Astrocyte (in vitro differentiated cells and primary cell): ENCODE results near the gene PODNL1. TPM values are rescaled to one million over a fixed set of nuclear protein-coding genes. Genes with fewer than 3 reads are reported as not detected.

Experiments used
- DNase-seq: peaks from one replicate; pipeline ENCODE4 v3.0.0-alpha.2; 2010; ENCODE audit warnings: low read depth
- FAIRE-seq: peaks from 2 replicates; lab custom pipeline; 2011; peaks lifted over from hg19 to GRCh38; lab: Jason Lieb, UNC
- H2AFZ ChIP-seq: 2 replicates; pipeline ENCODE4 v1.6.0; 2012; ENCODE audit warnings: low read depth, low read length, inconsistent platforms
- H3K27ac ChIP-seq: 2 replicates; pipeline ENCODE4 v1.5.1; 2011; ENCODE audit warnings: low read depth, low read length, inconsistent platforms
- H3K27me3 ChIP-seq: 2 replicates; pipeline ENCODE4 v1.6.0; 2011; ENCODE audit warnings: low read length, inconsistent platforms; ENCODE audit not compliant: insufficient read depth
- H3K36me3 ChIP-seq: 2 replicates; pipeline ENCODE4 v1.5.1; 2011; ENCODE audit warnings: low read length, inconsistent platforms; ENCODE audit not compliant: insufficient read depth
- H3K4me1 ChIP-seq: 2 replicates; pipeline ENCODE4 v1.5.1; 2011; ENCODE audit warnings: low read length, inconsistent platforms; ENCODE audit not compliant: insufficient read depth
- H3K4me2 ChIP-seq: 2 replicates; pipeline ENCODE4 v1.6.0; 2012; ENCODE audit warnings: low read length, inconsistent platforms
- H3K4me3 ChIP-seq: 2 replicates; pipeline ENCODE4 v1.5.1; 2011; ENCODE audit warnings: low read depth, mild to moderate bottlenecking, low read length, inconsistent platforms; ENCODE audit not compliant: insufficient read depth
- H3K79me2 ChIP-seq: 2 replicates; pipeline ENCODE4 v1.6.0; 2012; ENCODE audit warnings: mild to moderate bottlenecking, low read length, inconsistent platforms; ENCODE audit not compliant: insufficient read depth
- H3K9ac ChIP-seq: 2 replicates; pipeline ENCODE4 v1.6.0; 2012; ENCODE audit warnings: mild to moderate bottlenecking, low read length, inconsistent platforms
- H3K9me3 ChIP-seq: 2 replicates; pipeline ENCODE4 v1.5.1; 2012; ENCODE audit warnings: low read depth, mild to moderate bottlenecking, low read length, inconsistent platforms; ENCODE audit not compliant: insufficient read depth
- H4K20me1 ChIP-seq: 2 replicates; pipeline ENCODE4 v1.6.0; 2012; ENCODE audit warnings: low read length, inconsistent platforms; ENCODE audit not compliant: insufficient read depth
- H3K27ac Mint-ChIP-seq: one replicate; pipeline ENCODE4 v1.8.0; 2021; ENCODE audit warnings: mild to moderate bottlenecking, mixed read lengths; ENCODE audit not compliant: unreplicated experiment
- H3K27me3 Mint-ChIP-seq: one replicate; pipeline ENCODE4 v1.8.0; 2021; ENCODE audit warnings: low read depth, mixed read lengths; ENCODE audit not compliant: unreplicated experiment
- H3K36me3 Mint-ChIP-seq: one replicate; pipeline ENCODE4 v1.8.0; 2021; ENCODE audit warnings: low read depth, mixed read lengths; ENCODE audit not compliant: unreplicated experiment
- H3K4me1 Mint-ChIP-seq: one replicate; pipeline ENCODE4 v1.8.0; 2021; ENCODE audit warnings: low read depth, mixed read lengths; ENCODE audit not compliant: unreplicated experiment
- H3K4me3 Mint-ChIP-seq: one replicate; pipeline ENCODE4 v1.8.0; 2021; ENCODE audit warnings: mild to moderate bottlenecking, moderate library complexity, mixed read lengths; ENCODE audit not compliant: unreplicated experiment
- H3K9me3 Mint-ChIP-seq: one replicate; pipeline ENCODE4 v1.8.0; 2021; ENCODE audit warnings: mild to moderate bottlenecking, mixed read lengths; ENCODE audit not compliant: unreplicated experiment
- CTCF ChIP-seq: IDR thresholded peaks from 2 replicates; pipeline ENCODE4 v1.5.1; 2011; ENCODE audit warnings: low read depth, mild to moderate bottlenecking, inconsistent platforms, low read length, moderate library complexity; ENCODE audit not compliant: insufficient read depth
- EZH2 ChIP-seq: IDR thresholded peaks from 2 replicates; pipeline ENCODE4 v1.6.1; 2012; ENCODE audit warnings: mild to moderate bottlenecking, low read length, inconsistent platforms; ENCODE audit not compliant: insufficient read depth
- total RNA-seq: library from RNA; stranded (reverse); gene quantifications from 2 replicates; pipeline ENCODE4 v1.2.1, GENCODE V29; 2021

PODNL1 gene
- total RNA-seq, 1 donor from 2014 or later, result 3.3 TPM

DNA sequence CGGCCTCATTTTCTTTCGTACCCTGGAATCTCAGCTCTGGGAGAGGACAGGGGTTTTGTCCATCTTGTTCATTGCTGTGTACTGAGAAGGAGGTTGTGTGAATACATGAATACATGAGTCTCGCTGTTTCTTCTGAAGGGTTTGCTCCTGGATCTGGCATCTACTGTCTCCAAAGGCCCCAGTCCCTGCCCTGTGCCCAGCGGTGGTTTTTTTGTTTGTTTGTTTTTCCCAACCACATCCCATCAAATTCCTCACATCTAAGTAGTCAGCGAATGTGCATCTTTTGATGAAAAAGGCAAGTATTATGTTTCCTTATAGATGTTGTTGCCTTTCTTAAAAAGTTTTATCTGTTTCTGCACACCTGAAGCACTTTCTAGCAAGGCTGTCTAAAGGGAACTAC lies 26.6 kb upstream of the PODNL1 start:
- no peak overlapping the region for H3K4me2 ChIP-seq
- FAIRE-seq, result no peak

DNA sequence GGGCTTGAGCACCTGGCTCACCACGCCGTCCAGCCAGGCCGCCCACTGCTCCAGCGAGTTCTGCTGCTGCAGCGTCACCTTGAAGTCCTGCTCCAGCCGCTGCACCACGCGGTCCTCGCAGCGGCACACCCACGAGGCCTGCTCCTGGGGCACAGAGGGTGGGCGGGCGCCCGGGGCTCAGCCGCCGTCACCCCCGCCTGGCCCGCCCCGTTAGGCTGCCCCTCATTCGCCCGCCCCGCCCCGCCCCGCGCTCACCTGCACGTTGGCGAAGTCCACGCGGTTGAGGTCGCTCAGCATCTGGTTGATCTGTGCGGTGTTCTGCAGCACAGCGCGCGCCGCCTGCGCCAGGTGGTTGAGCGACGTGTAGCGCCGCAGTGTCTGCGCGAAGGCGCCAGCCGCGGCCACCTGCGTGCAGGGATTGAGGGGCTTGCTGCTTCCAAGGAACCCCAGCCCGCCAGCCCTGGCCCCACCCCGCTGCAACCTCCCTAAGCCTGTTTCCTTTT lies 25.4 kb upstream of the PODNL1 start:
- H3K4me3 Mint-ChIP-seq, result no peak overlapping the region
- Histone ChIP-seq H3K4me2 (no peak overlapping the region), H3K4me1 (peaks cover 5% of the 10 kb centered on the region)

More for the DNA sequence above, 26.6 kb upstream of the PODNL1 start:
- Mint-ChIP-seq H3K4me3 (no peak overlapping the region), H3K9me3 (no peaks in the 10 kb centered on the region), H3K27ac (no peak overlapping the region), H3K27me3 (no peaks in the 10 kb centered on the region), H3K4me1 (peaks cover 3% of the 10 kb centered on the region), H3K36me3 (peaks cover 25% of the 10 kb centered on the region)
- no peak for TF ChIP-seq EZH2
- no peak for TF ChIP-seq CTCF
- Histone ChIP-seq H3K4me1 (peaks cover 5% of the 10 kb centered on the region), H3K36me3 (no peaks in the 10 kb centered on the region), H3K9me3 (no peaks in the 10 kb centered on the region), H3K9ac (no peak overlapping the region), H3K79me2 (no peaks in the 10 kb centered on the region), H3K4me3 (no peak overlapping the region), H4K20me1 (no peaks in the 10 kb centered on the region), H3K27ac (no peak overlapping the region), H3K27me3 (no peaks in the 10 kb centered on the region), H2AFZ (no peak overlapping the region)
- DNase-seq, result peak; percentile 25

More for the DNA sequence above, 25.4 kb upstream of the PODNL1 start:
- Mint-ChIP-seq H3K27me3 (no peaks in the 10 kb centered on the region), H3K27ac (no peak overlapping the region), H3K4me1 (peaks cover 3% of the 10 kb centered on the region), H3K36me3 (peaks cover 22% of the 10 kb centered on the region), H3K9me3 (no peaks in the 10 kb centered on the region)
- H3K9me3 ChIP-seq, result no peaks in the 10 kb centered on the region
- H3K27ac ChIP-seq, result no peak overlapping the region
- no peaks in the 10 kb centered on the region for H3K36me3 ChIP-seq
- no peaks in the 10 kb centered on the region for H3K27me3 ChIP-seq
- FAIRE-seq (no peak), DNase-seq (no peak)
- TF ChIP-seq CTCF (no peak), EZH2 (no peak)
- peaks cover under 1% of the 10 kb centered on the region for H4K20me1 ChIP-seq
- no peak overlapping the region for H3K4me3 ChIP-seq
- H3K79me2 ChIP-seq, result no peaks in the 10 kb centered on the region
- no peak overlapping the region for H3K9ac ChIP-seq
- no peak overlapping the region for H2AFZ ChIP-seq
